Endodermal cell (in vitro differentiated cells): ENCODE measurements around the gene SYNDIG1L. TPM values are rescaled to one million over a fixed set of nuclear protein-coding genes. Genes with fewer than 3 reads are reported as not detected.

Experiments used
- DNase-seq: peaks from one replicate; pipeline ENCODE4 v3.0.0-alpha.2; 2017
- H3K27ac ChIP-seq: 2 replicates; pipeline ENCODE4 v1.5.1; 2013; ENCODE audit warnings: mild to moderate bottlenecking, low read depth, low read length, moderate library complexity
- H3K27me3 ChIP-seq: 2 replicates; pipeline ENCODE4 v1.6.1; 2013; ENCODE audit warnings: mild to moderate bottlenecking, low read length, moderate library complexity; ENCODE audit not compliant: insufficient read depth, control insufficient read depth, poor library complexity, severe bottlenecking
- H3K36me3 ChIP-seq: 2 replicates; pipeline ENCODE4 v1.7.0; 2013; ENCODE audit warnings: mild to moderate bottlenecking, low read length, moderate library complexity; ENCODE audit not compliant: control insufficient read depth, insufficient read depth
- H3K4me1 ChIP-seq: one replicate; pipeline ENCODE4 v1.7.0; 2013; ENCODE audit warnings: low read length; ENCODE audit not compliant: control insufficient read depth, insufficient read depth
- H3K4me3 ChIP-seq: 2 replicates; pipeline ENCODE4 v1.5.1; 2013; ENCODE audit warnings: mild to moderate bottlenecking, low read length, moderate library complexity
- H3K9ac ChIP-seq: 2 replicates; pipeline ENCODE4 v1.6.1; 2013; ENCODE audit warnings: mild to moderate bottlenecking, low read length, moderate library complexity; ENCODE audit not compliant: poor library complexity, severe bottlenecking; ENCODE audit errors: extremely low read depth
- H3K9me3 ChIP-seq: 2 replicates; pipeline ENCODE4 v1.6.1; 2013; ENCODE audit warnings: mild to moderate bottlenecking, low read length, moderate library complexity; ENCODE audit not compliant: control insufficient read depth
- H3K27ac Mint-ChIP-seq: 2 replicates; pipeline ENCODE4 v1.8.0; 2020; ENCODE audit warnings: mixed read lengths
- H3K27me3 Mint-ChIP-seq: 2 replicates; pipeline ENCODE4 v1.8.0; 2021; ENCODE audit warnings: mild to moderate bottlenecking, mixed read lengths; ENCODE audit not compliant: insufficient read depth
- H3K36me3 Mint-ChIP-seq: 2 replicates; pipeline ENCODE4 v1.8.0; 2020; ENCODE audit warnings: low read depth, mixed read lengths
- H3K4me1 Mint-ChIP-seq: 2 replicates; pipeline ENCODE4 v1.8.0; 2020; ENCODE audit warnings: mixed read lengths
- H3K4me3 Mint-ChIP-seq: 2 replicates; pipeline ENCODE4 v1.8.0; 2020; ENCODE audit warnings: mild to moderate bottlenecking, moderate library complexity, mixed read lengths
- H3K9me3 Mint-ChIP-seq: 2 replicates; pipeline ENCODE4 v1.8.0; 2020; ENCODE audit warnings: mild to moderate bottlenecking, mixed read lengths
- CTCF ChIP-seq: fragments of 200-600 bp; sonication (generic); conservative IDR thresholded peaks from 2 replicates; pipeline ENCODE4 v1.5.0; 2021; ENCODE audit warnings: antibody characterized with exemption, mild to moderate bottlenecking
- WGBS, 2 experiments: methylation state at CpG; one replicate each; pipeline versions ENCODE4 v1.1.5 to v1.1.7; 2013; ENCODE audit warnings: missing lambda C conversion rate in 2 of 2, mixed read lengths in 1 of 2; ENCODE audit not compliant: insufficient coverage in 1 of 2, insufficient read length in 1 of 2; 5-methylcytosine and 5-hydroxymethylcytosine counted together
- total RNA-seq, 2 donors: library from RNA; stranded (reverse); fragmentation: NEBNext Ultra II Directional in 1 of 2; extraction: Animal tissue kit (Norgen Biotek cat#: 25700) in 1 of 2; gene quantifications; 2 replicates in 1 of 2; 3 replicates in 1 of 2; pipeline ENCODE4 v1.2.1, GENCODE V29; 2021

The SYNDIG1L gene
- total RNA-seq, 2 donors from 2014 or later = 2.0 to 4.1 TPM

- H3K4me1 ChIP-seq = peaks cover 20% of the 10 kb centered on the region
- peaks cover 14% of the 10 kb centered on the region for H3K4me1 Mint-ChIP-seq
- no peak for DNase-seq
- no peaks in the 10 kb centered on the region for H3K36me3 ChIP-seq
- H3K4me3 Mint-ChIP-seq = no peak overlapping the region
- no peak overlapping the region for H3K27ac ChIP-seq
- H3K27me3 ChIP-seq = peaks cover 20% of the 10 kb centered on the region
- H3K27ac Mint-ChIP-seq = no peak overlapping the region
- H3K9ac ChIP-seq = no peak overlapping the region
- H3K27me3 Mint-ChIP-seq = peaks cover 44% of the 10 kb centered on the region
- no peak overlapping the region for H3K4me3 ChIP-seq
- H3K9me3 ChIP-seq = no peaks in the 10 kb centered on the region
- 83% methylated on average over 5 of the region's 5 CpGs; no CpG with 5 or more reads in 1 of the 2 experiments for WGBS, 2 experiments
- H3K36me3 Mint-ChIP-seq = no peaks in the 10 kb centered on the region
- no peaks in the 10 kb centered on the region for H3K9me3 Mint-ChIP-seq
- no peak for TF ChIP-seq CTCF
These were observed 4.0 kb downstream of the SYNDIG1L start for GRCh38 chr14:74421981-74422380.

GRCh38 chr14:74419086-74419485 is 6.9 kb downstream of the SYNDIG1L start:
- Mint-ChIP-seq H3K4me1 (peaks cover 24% of the 10 kb centered on the region), H3K36me3 (no peaks in the 10 kb centered on the region), H3K9me3 (no peaks in the 10 kb centered on the region), H3K4me3 (no peak overlapping the region), H3K27me3 (peaks cover 18% of the 10 kb centered on the region), H3K27ac (no peak overlapping the region)
- Histone ChIP-seq H3K27ac (no peak overlapping the region), H3K9ac (no peak overlapping the region), H3K36me3 (no peaks in the 10 kb centered on the region), H3K4me3 (peak overlapping the region; percentile 11), H3K9me3 (no peaks in the 10 kb centered on the region), H3K4me1 (peaks cover 33% of the 10 kb centered on the region), H3K27me3 (peaks cover 3% of the 10 kb centered on the region)
- TF ChIP-seq CTCF = no peak
- 49% methylated on average over 5 of the region's 5 CpGs; no CpG with 5 or more reads in 1 of the 2 experiments for WGBS, 2 experiments
- DNase-seq = no peak

DNA sequence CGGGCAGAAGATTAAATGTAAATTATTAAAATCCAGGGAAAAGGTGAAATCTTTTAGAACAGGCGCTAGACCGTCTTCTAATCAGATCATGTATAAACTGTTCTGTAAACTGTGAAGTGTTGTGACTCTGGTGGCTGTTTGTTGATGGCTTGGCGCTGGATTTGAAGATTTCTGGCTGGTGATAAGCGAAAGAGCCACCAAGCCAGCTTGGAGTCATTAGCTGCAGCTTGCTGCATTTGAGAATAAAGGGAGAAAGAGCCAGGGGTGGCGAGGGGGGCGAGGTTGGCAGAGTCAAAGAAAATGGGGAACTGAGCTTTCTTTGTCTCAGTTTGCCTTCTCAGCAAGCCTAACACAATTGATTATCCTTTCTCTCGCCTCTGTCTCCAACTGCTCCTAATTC is 8.0 kb downstream of the SYNDIG1L start:
- WGBS, 2 experiments = 28 to 56% methylated on average over 8 of the region's 8 CpGs
- no peak overlapping the region for H3K4me3 ChIP-seq
- no peak overlapping the region for H3K27ac Mint-ChIP-seq
- no peak overlapping the region for H3K9ac ChIP-seq
- H3K4me1 Mint-ChIP-seq = peaks cover 35% of the 10 kb centered on the region
- H3K4me3 Mint-ChIP-seq = no peak overlapping the region
- no peaks in the 10 kb centered on the region for H3K9me3 Mint-ChIP-seq
- no peak for TF ChIP-seq CTCF
- no peaks in the 10 kb centered on the region for H3K9me3 ChIP-seq
- H3K36me3 Mint-ChIP-seq = no peaks in the 10 kb centered on the region
- H3K4me1 ChIP-seq = peaks cover 37% of the 10 kb centered on the region
- DNase-seq = peak; percentile 80
- H3K27me3 ChIP-seq = no peaks in the 10 kb centered on the region
- no peaks in the 10 kb centered on the region for H3K36me3 ChIP-seq
- H3K27me3 Mint-ChIP-seq = peaks cover 12% of the 10 kb centered on the region
- no peak overlapping the region for H3K27ac ChIP-seq
